ENCODE results near the gene KLHL2.
"Not testable (repeated sequence)": the region's sequence is repeated elsewhere in the genome, so short reads cannot be mapped to it uniquely, and the experiment has no call there.

Gene KLHL2

DNA sequence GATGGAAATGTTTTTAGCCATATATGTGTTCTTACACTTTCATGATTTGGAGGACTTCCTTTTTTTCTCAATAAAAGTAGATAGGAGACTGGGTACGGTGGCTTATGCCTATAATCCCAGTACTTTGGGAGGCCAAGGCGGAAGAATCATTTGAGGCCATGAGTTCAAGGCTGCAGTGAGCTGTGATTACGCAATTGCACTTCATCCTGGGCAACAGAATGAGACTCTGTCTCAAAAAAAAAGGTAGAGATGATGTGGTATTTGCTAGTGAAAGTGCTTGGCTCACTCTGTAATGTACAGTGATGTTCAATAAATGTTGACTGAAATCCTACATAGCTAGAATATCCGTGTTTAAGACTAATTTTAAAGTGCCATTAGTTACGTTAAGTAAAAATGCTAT, 27.4 kb downstream of the KLHL2 start:
- DNase-seq = no peak

- not testable (repeated sequence) for DNase-seq
Observed at GRCh38 chr4:165236852-165237251, 29.5 kb downstream of the KLHL2 start.

- peak; percentile 21 for DNase-seq
Observed at GRCh38 chr4:165238041-165238640, 30.8 kb downstream of the KLHL2 start.

GRCh38 chr4:165240761-165241160, 33.4 kb downstream of the KLHL2 start:
- not testable (repeated sequence) for DNase-seq

- not testable (repeated sequence) for DNase-seq
Observed at GRCh38 chr4:165244148-165244547, 36.8 kb downstream of the KLHL2 start.

DNA sequence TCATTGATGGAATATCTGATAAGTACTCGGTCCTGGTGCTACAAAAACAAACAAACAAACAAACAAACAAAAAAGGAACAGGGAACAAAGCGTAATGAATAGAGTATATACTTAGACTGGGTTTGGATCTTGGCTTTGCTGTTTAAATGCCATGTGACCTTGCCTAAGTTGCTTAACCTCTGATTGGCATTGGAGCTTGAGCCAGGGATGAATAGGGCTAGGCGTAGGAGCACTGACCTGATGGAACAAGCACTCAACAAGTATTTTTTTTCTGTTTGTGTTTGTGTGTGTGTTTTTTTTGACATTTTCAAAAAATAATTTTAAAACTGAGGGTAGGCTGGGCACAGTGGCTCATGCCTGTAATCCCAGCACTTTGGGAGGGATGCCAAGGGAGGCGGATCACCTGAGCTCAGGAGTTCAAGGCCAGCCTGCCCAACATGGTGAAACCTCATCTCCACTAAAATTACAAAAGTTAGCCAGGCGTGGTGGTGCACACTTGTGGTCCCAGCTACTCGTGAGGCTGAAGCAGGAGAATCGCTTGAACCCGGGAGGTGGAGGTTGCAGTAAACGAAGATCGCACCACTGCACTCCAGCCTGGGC, 37.3 kb downstream of the KLHL2 start:
- not testable (repeated sequence) for DNase-seq

DNA sequence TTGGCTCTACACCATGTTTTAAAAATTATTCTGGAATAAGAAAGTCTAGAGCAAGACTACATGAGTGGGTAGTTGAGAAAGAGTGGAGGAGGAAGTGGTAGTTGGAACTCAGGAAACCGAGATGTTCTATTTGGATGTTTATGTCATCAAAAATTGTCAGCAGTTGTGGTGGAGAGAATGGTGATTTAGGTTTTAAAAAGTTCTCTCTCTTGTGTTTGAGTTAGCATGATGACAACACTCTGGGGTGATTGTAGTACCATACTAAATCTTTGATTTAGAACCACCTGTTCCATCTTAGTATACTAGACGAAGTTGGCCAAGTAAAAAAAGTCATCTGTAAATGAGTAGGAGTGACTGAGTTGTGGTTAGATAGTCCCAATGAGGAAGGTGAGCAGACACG, 40.7 kb downstream of the KLHL2 start:
- peak; percentile 16 for DNase-seq

GRCh38 chr4:165248904-165249303, 41.5 kb downstream of the KLHL2 start:
- peak; percentile 9 for DNase-seq

- DNase-seq = not testable (repeated sequence)
Observed at GRCh38 chr4:165254771-165255170, 47.4 kb downstream of the KLHL2 start.

DNA sequence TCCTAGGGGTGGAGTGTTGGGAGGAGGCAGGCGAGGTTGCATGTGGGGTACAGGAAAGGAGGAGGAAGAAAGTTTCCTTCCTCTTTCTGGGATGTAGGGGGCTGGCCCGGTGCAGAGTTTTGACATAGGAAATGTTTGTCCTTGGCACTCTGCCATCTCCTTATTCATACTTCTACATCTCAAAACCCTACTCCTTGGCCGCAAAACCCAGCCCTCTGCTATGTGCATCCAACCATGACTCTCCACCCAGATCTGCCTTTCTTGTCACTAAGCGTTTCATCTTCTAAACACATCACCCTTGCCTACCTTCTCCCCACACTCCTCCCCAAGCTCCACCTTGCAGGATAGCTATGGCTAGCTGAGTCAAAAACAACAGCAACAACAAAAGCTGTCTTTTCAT, 48.1 kb downstream of the KLHL2 start:
- peak; percentile 79 for DNase-seq

DNA sequence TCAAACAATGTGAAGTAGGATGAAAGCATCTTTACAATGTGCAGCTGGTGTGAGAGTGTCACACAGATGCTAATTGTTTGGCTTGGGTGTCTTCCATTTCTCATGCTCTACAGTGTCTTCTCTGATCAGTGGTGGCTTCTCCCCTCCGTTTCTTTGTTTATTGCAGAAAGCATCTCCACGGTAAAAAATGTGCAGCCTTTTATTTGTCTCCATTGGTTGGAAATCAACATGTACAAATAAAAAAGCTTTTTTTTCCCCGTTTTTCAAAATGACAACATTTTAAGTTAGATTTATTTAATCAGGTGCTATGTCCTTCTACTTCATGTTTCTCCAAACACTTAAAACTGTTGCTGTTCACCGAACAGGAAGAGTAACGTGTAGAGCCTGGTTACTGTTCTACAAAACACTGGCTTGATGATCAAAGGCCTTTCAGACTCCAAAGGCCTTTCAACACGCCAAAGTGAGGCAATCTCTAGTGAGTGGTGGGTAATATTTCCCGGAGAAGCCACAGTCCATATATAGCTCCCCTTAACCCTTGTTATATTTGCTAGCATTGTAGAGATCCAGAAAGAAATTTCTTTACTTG, 48.8 kb downstream of the KLHL2 start:
- DNase-seq = not testable (repeated sequence)

DNA sequence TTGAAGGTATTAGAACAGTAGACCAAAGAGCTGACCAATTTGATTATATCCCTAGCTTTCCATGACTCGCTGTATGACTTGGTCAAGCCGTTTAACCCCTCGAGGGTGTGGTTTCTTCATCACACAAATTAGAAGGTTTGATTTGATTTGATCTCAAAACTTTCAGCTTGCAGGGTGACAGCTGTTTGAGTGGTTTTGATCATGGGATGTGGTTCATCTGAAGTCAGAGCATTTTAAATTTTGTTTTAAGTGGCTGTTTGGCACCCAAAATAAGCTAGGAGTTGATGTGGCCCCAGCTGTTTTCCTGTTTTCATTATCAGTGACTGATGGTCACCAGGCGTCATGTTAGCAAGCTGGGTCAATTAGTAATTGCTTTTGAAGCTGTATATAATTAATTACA, 52.4 kb downstream of the KLHL2 start:
- DNase-seq = not testable (repeated sequence)

DNA sequence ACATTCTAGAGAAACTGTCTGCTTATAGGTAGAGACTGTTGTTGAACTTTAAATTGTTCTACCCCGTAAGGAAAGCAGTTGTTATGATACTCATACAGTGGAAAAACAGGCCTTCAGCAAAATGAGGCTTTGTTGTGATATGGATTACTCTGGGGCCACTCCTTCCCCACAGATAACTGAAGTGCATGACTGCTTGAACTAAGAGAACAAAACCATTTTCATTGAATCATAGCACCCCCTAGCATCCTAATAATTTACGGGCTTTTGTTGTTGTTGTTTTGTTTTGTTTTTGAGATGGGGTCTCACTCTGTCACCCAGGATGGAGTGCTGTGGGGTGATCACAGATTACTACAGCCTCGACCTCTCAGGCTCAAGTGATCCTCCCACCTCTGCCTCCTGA, 54.9 kb downstream of the KLHL2 start:
- not testable (repeated sequence) for DNase-seq

DNA sequence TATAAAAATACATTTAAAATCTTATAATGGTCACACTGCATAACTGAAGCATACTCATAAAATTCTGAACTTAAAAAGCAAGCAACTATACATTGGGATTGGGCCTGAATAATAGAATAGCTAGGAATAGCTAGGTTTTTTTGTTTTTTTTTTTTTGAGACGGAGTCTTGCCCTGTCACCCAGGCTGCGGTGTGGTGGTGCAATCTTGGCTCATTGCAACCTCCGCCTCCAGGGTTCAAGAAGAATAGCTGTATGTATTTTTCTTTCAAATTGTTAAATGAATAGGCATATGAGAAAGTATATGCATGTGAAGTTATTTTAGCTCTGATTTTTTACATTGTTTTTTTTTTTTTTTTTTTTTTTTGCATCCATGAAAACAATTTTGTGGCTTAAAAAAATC, 56.1 kb downstream of the KLHL2 start:
- not testable (repeated sequence) for DNase-seq

DNA sequence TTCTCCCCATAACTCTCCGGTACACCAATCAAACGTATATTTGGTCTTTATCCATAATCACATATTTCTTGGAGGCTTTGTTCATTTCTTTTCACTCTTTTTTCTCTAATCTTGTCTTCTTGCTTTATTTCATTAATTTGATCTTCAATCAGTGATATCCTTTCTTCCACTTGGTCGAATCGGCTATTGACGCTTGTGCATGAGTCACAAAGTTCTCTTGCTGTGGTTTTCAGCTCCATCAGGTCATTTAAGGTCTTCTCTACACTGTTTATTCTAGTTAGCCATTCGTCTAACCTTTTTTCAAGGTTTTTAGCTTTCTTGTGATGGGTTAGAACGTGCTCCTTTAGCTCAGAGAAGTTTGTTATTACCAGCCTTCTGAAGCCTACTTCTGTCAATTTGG, 62.6 kb downstream of the KLHL2 start:
- not testable (repeated sequence) for DNase-seq

- peak; percentile 25 for DNase-seq
Observed at GRCh38 chr4:165273443-165273842, 66.1 kb downstream of the KLHL2 start.

- not testable (repeated sequence) for DNase-seq
Observed at GRCh38 chr4:165275357-165275756, 68.0 kb downstream of the KLHL2 start.

- DNase-seq = not testable (repeated sequence)
Observed at GRCh38 chr4:165279531-165279930, 72.2 kb downstream of the KLHL2 start.

DNA sequence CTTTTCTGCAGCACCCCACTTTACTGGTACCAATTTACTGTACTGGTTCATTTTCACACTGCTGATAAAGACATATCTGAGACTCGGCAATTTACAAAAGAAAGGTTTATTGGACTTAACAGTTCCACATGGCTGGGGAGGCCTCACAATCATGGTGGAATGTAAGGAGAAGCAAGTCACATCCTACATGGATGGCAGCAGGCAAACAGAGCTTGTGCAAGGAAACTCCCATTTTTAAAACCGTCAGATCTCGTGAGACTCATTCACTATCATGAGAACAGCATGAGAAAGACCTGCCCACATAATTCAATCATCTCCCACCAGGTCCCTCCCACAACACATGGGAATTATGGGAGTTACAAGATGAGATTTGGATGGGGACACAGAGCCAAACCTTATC, 77.3 kb downstream of the KLHL2 start:
- not testable (repeated sequence) for DNase-seq

DNA sequence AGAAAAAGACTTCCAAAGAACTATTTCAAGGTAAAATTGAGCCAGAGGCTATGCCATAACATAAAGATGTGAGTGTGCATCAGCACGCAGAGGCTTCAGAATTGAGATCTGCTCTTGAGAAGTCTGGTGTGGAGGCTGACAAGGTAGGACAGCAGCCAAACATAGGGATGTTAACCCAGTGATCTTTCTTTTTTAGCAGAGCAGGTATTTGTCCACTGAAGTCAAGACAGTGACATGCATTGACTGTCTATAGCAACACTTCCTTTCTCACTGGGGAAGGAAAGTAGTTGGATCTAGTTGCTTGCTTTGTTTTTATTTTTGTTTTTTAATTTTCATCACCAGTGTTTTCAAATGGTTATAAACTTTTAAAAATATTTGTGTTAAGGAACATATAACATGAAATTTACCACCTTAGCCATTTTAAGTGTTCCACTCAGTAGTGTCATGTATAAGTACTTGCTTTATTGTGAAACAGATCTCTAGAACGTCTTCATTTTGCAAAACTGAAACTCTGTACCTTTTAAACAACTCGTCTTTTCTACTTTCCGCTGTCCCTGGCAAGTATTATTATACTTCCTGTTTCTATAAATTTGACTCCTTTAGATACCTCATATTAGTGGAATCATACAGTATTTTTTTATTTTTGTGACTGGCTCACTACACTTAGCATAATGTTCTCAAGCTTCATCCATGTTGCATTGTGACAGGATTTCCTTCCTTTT, 79.4 kb downstream of the KLHL2 start:
- not testable (repeated sequence) for DNase-seq

- no peak for DNase-seq
Observed at GRCh38 chr4:165288226-165288625, 80.9 kb downstream of the KLHL2 start.

GRCh38 chr4:165288639-165289422, 81.5 kb downstream of the KLHL2 start:
- peak; percentile 52 for DNase-seq

GRCh38 chr4:165289423-165289785, 82.0 kb downstream of the KLHL2 start:
- no peak for DNase-seq
